HEK293T (cell line): ENCODE data around the gene MICU2.

ENCODE experiments used
- ARNT ChIP-seq: fragments of 450-650 bp; IDR thresholded peaks from 2 replicates; pipeline ENCODE4 v1.6.1; 2017; ENCODE audit warnings: mild to moderate bottlenecking
- FOXA1 ChIP-seq: fragments of 450-650 bp; IDR thresholded peaks from 2 replicates; pipeline ENCODE4 v1.6.1; 2016; ENCODE audit warnings: mild to moderate bottlenecking
- FOXM1 ChIP-seq: fragments of 450-650 bp; IDR thresholded peaks from 2 replicates; pipeline ENCODE4 v1.6.1; 2017; ENCODE audit warnings: mild to moderate bottlenecking, borderline replicate concordance
- HDGF ChIP-seq: fragments of 450-650 bp; IDR thresholded peaks from 2 replicates; pipeline ENCODE4 v1.6.1; 2017; ENCODE audit warnings: antibody characterized with exemption, borderline replicate concordance
- PKNOX1 ChIP-seq: fragments of 450-650 bp; IDR thresholded peaks from 2 replicates; pipeline ENCODE4 v1.6.1; 2016
- SP1 ChIP-seq: fragments of 450-650 bp; IDR thresholded peaks from 2 replicates; pipeline ENCODE4 v1.6.1; 2017
- SUZ12 ChIP-seq: fragments of 450-650 bp; IDR thresholded peaks from 2 replicates; pipeline ENCODE4 v1.6.1; 2016; ENCODE audit warnings: mild to moderate bottlenecking
- TARDBP ChIP-seq: fragments of 450-650 bp; IDR thresholded peaks from 2 replicates; pipeline ENCODE4 v1.6.1; 2016
- ZNF384 ChIP-seq: fragments of 450-650 bp; IDR thresholded peaks from 2 replicates; pipeline ENCODE4 v1.6.1; 2016

GRCh38 chr13:21476893-21477472 is 127.0 kb downstream of the MICU2 start:
- TF ChIP-seq PKNOX1 (no peak), SP1 (no peak), HDGF (no peak), ZNF384 (no peak), SUZ12 (no peak), TARDBP (no peak), FOXA1 (no peak), FOXM1 (no peak), ARNT (no peak)
